Left lung (tissue), 10 donors: ENCODE results near the gene STK39. TPM values are rescaled to one million over a fixed set of nuclear protein-coding genes. Genes with fewer than 3 reads are reported as not detected.

Experiments used
- ATAC-seq: fragments of 200-7000 bp; cut with Tn5 transposase; one replicate; pipeline ENCODE4 v1.9.1; 2020; ENCODE audit warnings: moderate library complexity
- DNase-seq, 4 donors: peaks; one replicate each; pipeline ENCODE4 v3.0.0-alpha.2; 2013 to 2020
- H3K27ac ChIP-seq, 2 donors: fragments of 200-600 bp; sonication (generic) in 1 of 2; one replicate each; pipeline versions ENCODE4 v1.5.0 to v1.8.0; 2020 to 2021
- H3K27me3 ChIP-seq, 2 donors: fragments of 200-600 bp; sonication (generic) in 1 of 2; one replicate each; pipeline versions ENCODE4 v1.5.0 to v1.8.0; 2020 to 2021
- H3K36me3 ChIP-seq, 2 donors: fragments of 200-600 bp; sonication (generic) in 1 of 2; one replicate each; pipeline versions ENCODE4 v1.5.0 to v1.8.0; 2020 to 2021
- H3K4me1 ChIP-seq, 2 donors: fragments of 200-600 bp; one replicate each; pipeline ENCODE4 v1.8.0; 2021
- H3K4me3 ChIP-seq, 2 donors: fragments of 200-600 bp; sonication (generic) in 1 of 2; one replicate each; pipeline versions ENCODE4 v1.5.0 to v1.8.0; 2020 to 2021; ENCODE audit warnings: mild to moderate bottlenecking in 1 of 2
- H3K9me3 ChIP-seq, 2 donors: fragments of 200-600 bp; sonication (generic) in 1 of 2; one replicate each; pipeline versions ENCODE4 v1.5.0 to v1.8.0; 2020 to 2021
- intact Hi-C, 2 donors: fragments of 100-400 bp; cut with DNase I; formaldehyde crosslinking; loops; one replicate each; pipeline versions ENCODE4 v1.11.2 to v1.14.2; 2022
- polyA plus RNA-seq, 6 donors: library from polyadenylated mRNA; unstranded; fragments of 120-200 nt; gene quantifications; one replicate each; pipeline ENCODE4 v1.2.1, GENCODE V29; 2013; ENCODE audit not compliant: insufficient read length in 6 of 6
- total RNA-seq, 2 donors: library from RNA; stranded (reverse); fragmentation: NEBNext Ultra II Directional; extraction: Animal tissue kit (Norgen Biotek cat#: 25700); gene quantifications; one replicate each; pipeline ENCODE4 v1.2.1, GENCODE V29; 2021
- TF ChIP-seq, protein P1 (sequence below), 2 donors: fragments of 200-600 bp; sonication (generic) in 1 of 2; IDR thresholded peaks; one replicate each; pipeline versions ENCODE4 v1.5.0 to v1.8.0; 2021; ENCODE audit warnings: antibody characterized with exemption in 2 of 2
- donor health status: DM: no; HTN: yes; CAD: no.
- donor health status: DM: no; HTN: no; CAD: no.

STK39 gene
- total and polyA plus RNA-seq, 8 donors = 15.7 to 31.3 (median 27.0) TPM

DNA sequence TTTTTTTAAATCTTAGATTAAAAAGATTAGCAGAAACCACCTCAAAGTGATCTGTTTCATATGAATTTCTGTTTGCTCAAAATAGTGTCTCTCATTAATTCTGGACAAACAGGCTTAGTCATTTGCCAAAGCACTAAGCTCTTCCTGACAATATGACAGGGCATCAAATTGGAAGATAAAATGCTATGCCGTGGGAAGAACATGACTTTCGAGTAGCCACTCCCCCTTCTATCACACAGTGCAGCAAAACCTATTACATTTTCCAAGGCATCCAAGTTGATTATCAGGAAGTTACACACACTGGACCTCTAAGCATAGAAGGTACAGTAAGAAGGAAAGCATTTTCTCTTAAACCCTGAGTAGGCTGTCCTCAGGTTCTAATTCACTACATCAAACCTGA lies 89.5 kb downstream of the STK39 start:
- ATAC-seq = no peak
- H3K27ac ChIP-seq = no peak overlapping the region

DNA sequence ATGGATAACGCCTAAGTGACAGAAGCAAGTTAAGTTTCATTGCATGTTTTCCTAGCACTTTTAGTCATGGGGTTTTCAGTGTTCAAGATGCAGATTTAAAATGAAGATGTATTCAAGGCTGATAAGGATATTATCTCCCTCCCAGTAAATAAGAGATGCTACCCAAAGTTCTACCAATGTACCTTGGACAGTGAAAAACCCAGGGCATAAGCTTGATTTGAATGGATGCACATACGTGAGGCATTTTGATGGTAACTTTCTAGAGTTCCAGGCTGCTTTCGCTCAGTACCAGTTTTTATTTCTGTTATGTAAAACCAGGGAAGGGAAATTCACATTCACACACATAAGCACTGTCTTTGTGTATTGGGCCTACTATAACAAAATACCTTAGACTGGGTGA lies 90.3 kb downstream of the STK39 start:
- TF ChIP-seq, protein P1, sequence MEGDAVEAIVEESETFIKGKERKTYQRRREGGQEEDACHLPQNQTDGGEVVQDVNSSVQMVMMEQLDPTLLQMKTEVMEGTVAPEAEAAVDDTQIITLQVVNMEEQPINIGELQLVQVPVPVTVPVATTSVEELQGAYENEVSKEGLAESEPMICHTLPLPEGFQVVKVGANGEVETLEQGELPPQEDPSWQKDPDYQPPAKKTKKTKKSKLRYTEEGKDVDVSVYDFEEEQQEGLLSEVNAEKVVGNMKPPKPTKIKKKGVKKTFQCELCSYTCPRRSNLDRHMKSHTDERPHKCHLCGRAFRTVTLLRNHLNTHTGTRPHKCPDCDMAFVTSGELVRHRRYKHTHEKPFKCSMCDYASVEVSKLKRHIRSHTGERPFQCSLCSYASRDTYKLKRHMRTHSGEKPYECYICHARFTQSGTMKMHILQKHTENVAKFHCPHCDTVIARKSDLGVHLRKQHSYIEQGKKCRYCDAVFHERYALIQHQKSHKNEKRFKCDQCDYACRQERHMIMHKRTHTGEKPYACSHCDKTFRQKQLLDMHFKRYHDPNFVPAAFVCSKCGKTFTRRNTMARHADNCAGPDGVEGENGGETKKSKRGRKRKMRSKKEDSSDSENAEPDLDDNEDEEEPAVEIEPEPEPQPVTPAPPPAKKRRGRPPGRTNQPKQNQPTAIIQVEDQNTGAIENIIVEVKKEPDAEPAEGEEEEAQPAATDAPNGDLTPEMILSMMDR (IDR thresholded peaks at IDR 0.05) = no peak

More for the DNA sequence above, 89.5 kb downstream of the STK39 start:
- Histone ChIP-seq H3K4me3 (no peak overlapping the region), H3K27me3 (no peaks in the 10 kb centered on the region), H3K36me3 (no peaks in the 10 kb centered on the region), H3K4me1 (no peaks in the 10 kb centered on the region), H3K9me3 (no peaks in the 10 kb centered on the region)
- no peak for DNase-seq
- TF ChIP-seq, protein P1 (IDR thresholded peaks at IDR 0.05) = no peak
- intact Hi-C loops = no loop called here

DNA sequence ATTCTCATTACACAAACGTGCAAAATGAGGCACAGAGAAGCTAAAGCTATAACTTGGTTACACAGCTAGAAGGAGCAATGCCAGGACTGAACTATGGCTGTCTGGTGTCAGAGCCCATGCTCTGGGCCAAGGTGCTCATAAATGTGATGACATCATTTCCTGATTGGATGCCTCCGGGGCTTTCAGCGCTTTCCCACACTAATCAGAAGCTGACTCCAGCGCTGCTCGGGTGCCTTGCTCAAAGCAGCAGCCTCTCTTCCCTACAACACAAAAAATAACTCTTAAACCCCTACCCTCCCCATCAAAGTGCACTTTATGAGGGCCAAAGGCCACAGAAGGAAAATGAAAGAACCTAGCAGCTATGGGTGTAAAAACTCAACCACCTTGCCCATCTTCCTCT lies 90.7 kb downstream of the STK39 start:
- Histone ChIP-seq H3K27ac (no peak overlapping the region), H3K4me1 (no peaks in the 10 kb centered on the region), H3K9me3 (no peaks in the 10 kb centered on the region), H3K4me3 (no peak overlapping the region), H3K27me3 (no peaks in the 10 kb centered on the region), H3K36me3 (no peaks in the 10 kb centered on the region)
- TF ChIP-seq, protein P1 (IDR thresholded peaks at IDR 0.05) = no peak
- DNase-seq (no peak), ATAC-seq (no peak)
- intact Hi-C loops = no loop called here

More for the DNA sequence above, 90.3 kb downstream of the STK39 start:
- DNase-seq (no peak), ATAC-seq (no peak)
- no peak overlapping the region for H3K27ac ChIP-seq
- H3K27me3 ChIP-seq = no peaks in the 10 kb centered on the region
- no peaks in the 10 kb centered on the region for H3K4me1 ChIP-seq
- H3K4me3 ChIP-seq = no peak overlapping the region
- no peaks in the 10 kb centered on the region for H3K9me3 ChIP-seq
- H3K36me3 ChIP-seq = no peaks in the 10 kb centered on the region
- intact Hi-C loops = no loop called here

DNA sequence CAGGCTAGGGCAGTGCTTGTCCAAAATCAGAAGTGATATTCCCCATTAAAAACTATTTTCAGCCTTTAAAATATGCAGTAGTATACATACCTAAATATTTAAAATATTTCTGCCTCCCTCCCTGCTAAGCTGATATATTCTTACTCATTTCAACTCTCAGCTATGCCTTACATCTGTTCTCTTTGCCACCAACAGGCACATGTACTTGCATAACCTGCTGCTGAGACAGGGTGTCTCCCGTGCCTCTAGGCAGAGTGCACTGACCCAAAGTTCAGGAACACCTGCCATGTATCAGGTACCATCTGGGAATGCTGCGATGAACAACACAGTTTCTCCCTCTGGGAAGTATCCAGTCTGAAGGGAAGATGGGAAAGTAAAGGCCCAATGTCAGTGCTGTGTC lies 91.7 kb downstream of the STK39 start:
- H3K9me3 ChIP-seq = no peaks in the 10 kb centered on the region
- no peaks in the 10 kb centered on the region for H3K36me3 ChIP-seq
- ATAC-seq (no peak), DNase-seq (no peak)
- no peak overlapping the region for H3K27ac ChIP-seq
- intact Hi-C loops = no loop called here
- no peak overlapping the region for H3K4me3 ChIP-seq
- no peaks in the 10 kb centered on the region for H3K27me3 ChIP-seq
- TF ChIP-seq, protein P1 (IDR thresholded peaks at IDR 0.05) = no peak
- no peaks in the 10 kb centered on the region for H3K4me1 ChIP-seq

DNA sequence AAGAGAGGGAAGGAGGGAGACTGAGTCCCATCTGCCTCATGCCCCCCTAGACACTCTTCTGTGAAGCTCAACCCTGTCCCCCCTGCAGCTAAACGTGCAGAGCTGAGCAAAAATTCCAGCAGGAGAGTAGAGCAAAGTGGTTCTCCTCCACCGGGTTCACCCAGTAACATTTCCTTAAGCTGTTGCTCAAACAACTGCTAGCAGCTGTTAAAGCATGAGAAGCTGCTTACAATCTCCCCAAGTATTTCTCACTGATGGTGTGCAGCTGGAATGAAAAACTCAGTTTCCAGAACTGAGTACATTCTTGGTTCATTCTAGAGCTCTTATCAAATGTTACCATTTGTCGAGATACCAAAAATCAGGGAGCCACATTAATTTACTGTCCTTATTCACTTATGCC lies 92.3 kb downstream of the STK39 start:
- Histone ChIP-seq H3K9me3 (no peaks in the 10 kb centered on the region), H3K27me3 (no peaks in the 10 kb centered on the region), H3K4me1 (peaks cover 0 to 3% of the 10 kb centered on the region in 2 donors), H3K36me3 (no peaks in the 10 kb centered on the region), H3K4me3 (no peak overlapping the region), H3K27ac (no peak overlapping the region)
- intact Hi-C loops = no loop called here
- ATAC-seq = peak; percentile 58
- peak in 2 of 4 donors; percentile 31 to 72 for DNase-seq
- TF ChIP-seq, protein P1 (IDR thresholded peaks at IDR 0.05) = no peak
